K562 (cell line): Measurements from ENCODE around the gene CEP43. TPM values are rescaled to one million over a fixed set of nuclear protein-coding genes. Genes with fewer than 3 reads are reported as not detected.

Experiments used
- HDAC1 ChIP-seq, 2 experiments: fragments of 450-650 bp; IDR thresholded peaks; 2 replicates each; pipeline ENCODE4 v1.6.1; 2016 to 2017; ENCODE audit warnings: inconsistent platforms in 1 of 2, mild to moderate bottlenecking in 1 of 2, moderate library complexity in 1 of 2
- KLF13 ChIP-seq: fragments of 450-650 bp; IDR thresholded peaks from 2 replicates; pipeline ENCODE4 v1.6.1; 2016; ENCODE audit warnings: missing genetic modification characterization, low read depth, mild to moderate bottlenecking, missing compliant biosample characterization, moderate library complexity, borderline replicate concordance
- LCOR ChIP-seq: sonication (generic); formaldehyde crosslinking; IDR thresholded peaks from 2 replicates; pipeline ENCODE4 v1.8.0; 2022; ENCODE audit warnings: mild to moderate bottlenecking, missing genetic modification reagents
- MCM7 ChIP-seq, 2 experiments: fragments of 450-650 bp; IDR thresholded peaks; 2 replicates each; pipeline ENCODE4 v1.6.1; 2016 to 2018
- MLX ChIP-seq, 2 experiments: fragments of 450-650 bp in 1 of 2; sonication (generic) in 1 of 2; formaldehyde crosslinking; conservative IDR thresholded peaks; 2 replicates each; pipeline versions ENCODE4 v1.4.0 to v1.8.1; 2020 to 2022; ENCODE audit warnings: mild to moderate bottlenecking in 1 of 2, missing genetic modification reagents in 1 of 2
- MNT ChIP-seq, 2 experiments: fragments of 450-650 bp; conservative IDR thresholded peaks; 2 replicates each; pipeline ENCODE4 v1.6.1; 2017; ENCODE audit warnings: mild to moderate bottlenecking in 2 of 2, moderate library complexity in 2 of 2
- MXI1 ChIP-seq: IDR thresholded peaks from 2 replicates; pipeline ENCODE4 v1.6.1; 2011; ENCODE audit warnings: low read depth, mild to moderate bottlenecking, improper control_type of control experiment, low read length
- NFE2 ChIP-seq: IDR thresholded peaks from 2 replicates; pipeline ENCODE4 v1.6.1; 2014; ENCODE audit warnings: antibody characterized with exemption, low read depth
- PHF8 ChIP-seq: fragments of 200-600 bp; sonication (generic); IDR thresholded peaks from 2 replicates; pipeline ENCODE4 v1.6.1; 2012; ENCODE audit warnings: mixed run types, mild to moderate bottlenecking, inconsistent platforms, low read length, moderate library complexity, borderline replicate concordance
- PML ChIP-seq: IDR thresholded peaks from 2 replicates; pipeline ENCODE4 v1.6.1; 2012; ENCODE audit warnings: low read length, inconsistent platforms
- RERE ChIP-seq: sonication (generic); formaldehyde crosslinking; IDR thresholded peaks from 2 replicates; pipeline ENCODE4 v1.8.0; 2023; ENCODE audit warnings: missing genetic modification reagents, mild to moderate bottlenecking, borderline replicate concordance
- SOX6 ChIP-seq: fragments of 450-650 bp; IDR thresholded peaks from 2 replicates; pipeline ENCODE4 v1.6.1; 2014; ENCODE audit warnings: mild to moderate bottlenecking
- SUPT5H ChIP-seq: fragments of 450-650 bp; IDR thresholded peaks from 2 replicates; pipeline ENCODE4 v1.6.1; 2016
- ZBTB33 ChIP-seq: sonication (generic); formaldehyde crosslinking; IDR thresholded peaks from 2 replicates; pipeline ENCODE4 v1.8.1; 2023; ENCODE audit warnings: mild to moderate bottlenecking, missing genetic modification reagents
- ZKSCAN1 ChIP-seq: fragments of 150-350 bp; IDR thresholded peaks from 2 replicates; pipeline ENCODE4 v1.6.1; 2016; ENCODE audit warnings: low read depth, low read length
- ZNF395 ChIP-seq: fragments of 200-800 bp; sonication (Bioruptor generic); IDR thresholded peaks from 2 replicates; pipeline ENCODE4 v1.6.1; 2017; ENCODE audit warnings: missing genetic modification characterization, missing compliant biosample characterization
- polyA plus RNA-seq, 8 experiments: library from polyadenylated mRNA; depleted of rRNA in 4 of 8; stranded (reverse) in 5 of 8; unstranded in 3 of 8; fragments of >200 nt; fragmentation: Nextera tagmentation in 2 of 8; fragmentation: Illumina TruSeq in 1 of 8; extraction: Ambion mirVana in 2 of 8; extraction: Trizol in 1 of 8; gene quantifications; 2 replicates each; pipeline versions ENCODE4 v1.2.1 to v1.2.3, GENCODE V29; 2011 to 2014; ENCODE audit warnings: inconsistent platforms in 1 of 8, missing spikeins in 1 of 8
- total RNA-seq, 7 experiments: library from RNA; depleted of rRNA in 6 of 7; stranded (reverse); fragments of >200 nt in 6 of 7; fragmentation: Illumina TruSeq in 2 of 7; extraction: Trizol in 2 of 7; gene quantifications; 2 replicates each; pipeline versions ENCODE4 v1.2.1 to v1.2.3, GENCODE V29; 2011 to 2021; ENCODE audit warnings: low replicate concordance in 1 of 7

CEP43 gene
- total and polyA plus RNA-seq, 9 of the 15 experiments (the other 6 are each of a cell fraction or from before 2014, with no cell fraction given), result 15.2 to 55.7 (median 47.4) TPM

- TF ChIP-seq RERE, result no peak
- TF ChIP-seq KLF13, result peak; percentile 84
- no peak for TF ChIP-seq ZNF395 (CRISPR knock-in tag)
- peak; percentile 51; the same call in 1 of the 2 replicates for TF ChIP-seq LCOR (CRISPR knock-in tag)
- TF ChIP-seq MLX (CRISPR knock-in tag; conservative IDR thresholded peaks at IDR 0.05), result no peak; a peak in 1 of 4 replicates
- peak; percentile 65; the same call in 1 of the 2 replicates for TF ChIP-seq SUPT5H
- TF ChIP-seq MXI1, result peak; percentile 77; the same call in 1 of the 2 replicates
- TF ChIP-seq MCM7 (IDR thresholded peaks at IDR 0.05), result no peak
- TF ChIP-seq HDAC1 (IDR thresholded peaks at IDR 0.05), result peak in 1 of 2 experiments; percentile 77; a peak in 2 of 4 replicates
- TF ChIP-seq PHF8, result peak; percentile 85
- TF ChIP-seq PML, result peak; percentile 44; the same call in 1 of the 2 replicates
- TF ChIP-seq SOX6, result no peak
- peak; percentile 53 to 88 for TF ChIP-seq MNT (conservative IDR thresholded peaks at IDR 0.05)
- TF ChIP-seq NFE2, result peak; percentile 4; the same call in 1 of the 2 replicates
- TF ChIP-seq ZBTB33 (CRISPR knock-in tag), result peak; percentile 14; the same call in 1 of the 2 replicates
- no peak for TF ChIP-seq ZKSCAN1
These were observed 42.6 kb upstream of the CEP43 start, which contains the start of gene RNASET2 (continued) for GRCh38 chr6:166956444-166957086.
